Measurements from ENCODE around the gene DDIT3.

The DDIT3 gene

DNA sequence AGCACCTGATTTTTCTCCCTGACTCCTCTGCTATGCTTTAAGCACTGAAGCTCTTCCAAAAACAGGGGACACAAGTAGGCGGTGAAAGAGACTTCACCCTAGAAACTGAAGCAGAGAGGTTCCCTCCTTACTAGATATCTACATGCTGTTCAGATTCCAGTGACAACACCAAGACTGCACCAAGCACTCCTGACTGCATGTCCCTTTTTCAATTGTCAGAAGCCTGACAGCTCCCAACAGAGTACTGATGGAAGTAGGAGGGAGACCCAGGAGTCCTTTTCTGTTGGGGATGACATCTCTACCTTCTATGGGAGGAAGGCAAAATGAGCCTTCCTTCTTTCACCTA, 16.3 kb upstream of the DDIT3 start:
- no peak overlapping the region for H3K4me3 ChIP-seq (ENCODE audit: low read depth, low read length)
- DNase-seq (ENCODE audit: low read depth), result no peak

DNA sequence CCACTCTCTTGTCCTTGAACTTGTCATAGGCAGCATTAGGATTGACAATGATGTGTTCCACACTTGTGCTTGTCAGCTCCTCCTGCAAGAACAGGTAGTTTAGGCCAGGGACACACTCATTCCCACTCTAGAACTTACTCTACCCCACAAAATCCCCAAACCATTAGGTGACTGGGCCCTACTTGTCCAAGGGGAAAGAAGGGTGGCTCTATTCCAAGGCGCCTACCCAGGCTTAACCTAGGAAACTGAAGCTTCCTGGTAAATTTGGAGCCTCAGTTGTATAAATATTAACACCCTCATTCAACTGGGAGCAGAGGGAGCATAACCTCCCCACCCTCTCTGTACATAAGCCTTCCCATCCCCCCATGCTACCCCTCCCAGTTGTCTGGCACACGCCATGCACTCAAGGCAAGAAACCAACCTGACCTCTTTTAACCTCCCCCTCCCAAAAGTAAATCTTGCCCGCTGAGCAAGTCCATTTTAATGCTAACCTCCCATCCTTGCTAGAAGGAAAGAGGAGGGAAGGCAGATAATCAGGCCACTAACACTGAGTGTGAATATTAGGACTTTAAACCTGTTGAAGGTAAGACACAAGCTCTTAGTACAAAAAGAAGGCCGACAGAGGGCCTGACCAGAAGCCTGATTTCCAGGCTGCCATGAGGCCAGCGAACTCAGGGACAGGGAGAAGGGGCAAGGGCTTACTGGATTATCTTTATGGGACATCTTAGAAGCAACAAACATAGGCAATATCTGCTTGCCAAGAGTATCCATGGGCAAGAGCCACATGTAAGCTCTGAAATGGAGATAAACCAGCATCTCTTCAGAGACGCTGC, 15.7 kb upstream of the DDIT3 start:
- TF ChIP-seq, protein P1, sequence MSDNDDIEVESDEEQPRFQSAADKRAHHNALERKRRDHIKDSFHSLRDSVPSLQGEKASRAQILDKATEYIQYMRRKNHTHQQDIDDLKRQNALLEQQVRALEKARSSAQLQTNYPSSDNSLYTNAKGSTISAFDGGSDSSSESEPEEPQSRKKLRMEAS (IDR thresholded peaks at IDR 0.05; ENCODE audit: low read depth, low read length), result no peak
- TF ChIP-seq, protein P2, sequence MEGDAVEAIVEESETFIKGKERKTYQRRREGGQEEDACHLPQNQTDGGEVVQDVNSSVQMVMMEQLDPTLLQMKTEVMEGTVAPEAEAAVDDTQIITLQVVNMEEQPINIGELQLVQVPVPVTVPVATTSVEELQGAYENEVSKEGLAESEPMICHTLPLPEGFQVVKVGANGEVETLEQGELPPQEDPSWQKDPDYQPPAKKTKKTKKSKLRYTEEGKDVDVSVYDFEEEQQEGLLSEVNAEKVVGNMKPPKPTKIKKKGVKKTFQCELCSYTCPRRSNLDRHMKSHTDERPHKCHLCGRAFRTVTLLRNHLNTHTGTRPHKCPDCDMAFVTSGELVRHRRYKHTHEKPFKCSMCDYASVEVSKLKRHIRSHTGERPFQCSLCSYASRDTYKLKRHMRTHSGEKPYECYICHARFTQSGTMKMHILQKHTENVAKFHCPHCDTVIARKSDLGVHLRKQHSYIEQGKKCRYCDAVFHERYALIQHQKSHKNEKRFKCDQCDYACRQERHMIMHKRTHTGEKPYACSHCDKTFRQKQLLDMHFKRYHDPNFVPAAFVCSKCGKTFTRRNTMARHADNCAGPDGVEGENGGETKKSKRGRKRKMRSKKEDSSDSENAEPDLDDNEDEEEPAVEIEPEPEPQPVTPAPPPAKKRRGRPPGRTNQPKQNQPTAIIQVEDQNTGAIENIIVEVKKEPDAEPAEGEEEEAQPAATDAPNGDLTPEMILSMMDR (IDR thresholded peaks at IDR 0.05; ENCODE audit: low read depth, low read length), result no peak
- TF ChIP-seq POLR2A (IDR thresholded peaks at IDR 0.05; ENCODE audit: extremely low read depth, insufficient read length) (no peak), MYC (IDR thresholded peaks at IDR 0.05; ENCODE audit: low read depth, low read length) (no peak)
- DNase-seq (ENCODE audit: low read depth), result no peak
- no peak overlapping the region for H3K4me3 ChIP-seq (ENCODE audit: low read depth, low read length)

More for the DNA sequence above, 16.3 kb upstream of the DDIT3 start:
- no peak for TF ChIP-seq POLR2A (IDR thresholded peaks at IDR 0.05; ENCODE audit: extremely low read depth, insufficient read length)
- TF ChIP-seq, protein P2 (IDR thresholded peaks at IDR 0.05; ENCODE audit: low read depth, low read length), result no peak
- TF ChIP-seq, protein P1 (IDR thresholded peaks at IDR 0.05; ENCODE audit: low read depth, low read length), result no peak
- TF ChIP-seq MYC (IDR thresholded peaks at IDR 0.05; ENCODE audit: low read depth, low read length), result no peak

DNA sequence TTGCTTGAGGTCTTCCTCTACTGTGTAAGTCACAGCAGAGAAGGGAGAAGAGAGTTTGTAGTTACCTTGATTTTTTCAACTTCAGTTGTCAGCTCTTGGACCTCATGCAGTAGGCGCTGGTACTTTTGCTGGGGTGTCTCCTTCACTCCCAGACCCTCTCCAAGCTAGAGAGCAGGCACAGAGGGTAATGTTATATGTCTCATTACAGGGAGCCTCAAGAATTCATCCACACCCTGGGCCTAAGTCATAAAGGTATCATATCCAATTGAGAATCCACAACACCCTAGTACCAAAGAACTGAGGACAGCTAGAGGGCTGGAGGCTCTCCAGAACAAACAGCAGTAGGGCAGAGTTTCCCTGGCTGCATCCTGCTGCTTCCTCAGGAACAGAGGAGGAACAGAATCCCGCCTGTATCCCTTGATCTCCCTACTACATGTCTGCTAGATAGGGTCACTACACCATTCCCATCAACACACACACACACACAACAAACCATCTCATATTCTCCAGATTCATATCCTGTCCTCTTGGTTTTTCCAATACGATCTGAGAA, 14.8 kb upstream of the DDIT3 start:
- no peak for DNase-seq (ENCODE audit: low read depth)
- no peak for TF ChIP-seq MYC (IDR thresholded peaks at IDR 0.05; ENCODE audit: low read depth, low read length)
- H3K4me3 ChIP-seq (ENCODE audit: low read depth, low read length), result no peak overlapping the region

DNA sequence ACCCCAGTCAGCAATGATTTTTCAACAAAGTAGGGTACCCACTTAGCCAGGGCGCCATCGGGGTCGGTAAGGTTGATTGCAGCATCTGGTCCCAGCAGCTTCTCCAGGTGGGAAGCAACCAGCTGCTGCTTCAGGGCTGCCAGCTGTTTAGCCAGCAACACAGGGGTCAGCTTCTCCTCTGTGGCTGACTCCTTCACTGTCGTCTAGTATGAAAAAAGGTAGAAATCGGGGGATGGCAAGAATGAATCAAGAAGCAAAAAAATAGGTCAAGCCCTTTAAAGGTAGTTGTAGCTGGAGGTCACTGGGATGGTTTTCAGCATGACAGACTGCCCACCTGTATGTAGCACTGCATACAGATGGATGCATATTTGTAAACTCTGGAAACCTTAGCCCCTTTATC, 13.9 kb upstream of the DDIT3 start:
- no peak for DNase-seq (ENCODE audit: low read depth)
- H3K4me3 ChIP-seq (ENCODE audit: low read depth, low read length), result no peak overlapping the region
- TF ChIP-seq, protein P1 (IDR thresholded peaks at IDR 0.05; ENCODE audit: low read depth, low read length), result no peak
- TF ChIP-seq, protein P2 (IDR thresholded peaks at IDR 0.05; ENCODE audit: low read depth, low read length), result no peak
- TF ChIP-seq POLR2A (IDR thresholded peaks at IDR 0.05; ENCODE audit: extremely low read depth, insufficient read length), result no peak
- no peak for TF ChIP-seq MYC (IDR thresholded peaks at IDR 0.05; ENCODE audit: low read depth, low read length)

DNA sequence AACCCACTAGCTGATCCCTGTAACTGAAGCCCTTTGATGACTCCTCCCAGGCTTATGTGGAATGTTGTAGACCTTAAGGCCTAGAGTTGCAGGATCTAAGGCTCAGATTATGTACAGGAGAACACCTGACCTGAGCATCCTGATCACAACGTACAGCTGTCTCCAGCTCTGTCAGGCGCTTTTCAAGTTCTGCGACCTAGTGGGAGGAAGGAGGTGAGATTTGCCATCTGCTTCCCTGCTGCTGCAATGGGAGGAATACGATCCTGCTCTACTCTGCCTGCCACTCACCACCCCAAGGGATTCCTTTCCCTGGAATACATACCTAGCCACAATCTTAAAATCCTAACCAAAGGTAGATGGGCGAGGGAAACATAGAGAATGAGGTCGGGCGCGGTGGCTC, 12.8 kb upstream of the DDIT3 start:
- no peak overlapping the region for H3K4me3 ChIP-seq (ENCODE audit: low read depth, low read length)
- no peak for DNase-seq (ENCODE audit: low read depth)
- TF ChIP-seq, protein P1 (IDR thresholded peaks at IDR 0.05; ENCODE audit: low read depth, low read length), result no peak
- TF ChIP-seq MYC (IDR thresholded peaks at IDR 0.05; ENCODE audit: low read depth, low read length) (no peak), POLR2A (IDR thresholded peaks at IDR 0.05; ENCODE audit: extremely low read depth, insufficient read length) (no peak)
- TF ChIP-seq, protein P2 (IDR thresholded peaks at IDR 0.05; ENCODE audit: low read depth, low read length), result no peak

DNA sequence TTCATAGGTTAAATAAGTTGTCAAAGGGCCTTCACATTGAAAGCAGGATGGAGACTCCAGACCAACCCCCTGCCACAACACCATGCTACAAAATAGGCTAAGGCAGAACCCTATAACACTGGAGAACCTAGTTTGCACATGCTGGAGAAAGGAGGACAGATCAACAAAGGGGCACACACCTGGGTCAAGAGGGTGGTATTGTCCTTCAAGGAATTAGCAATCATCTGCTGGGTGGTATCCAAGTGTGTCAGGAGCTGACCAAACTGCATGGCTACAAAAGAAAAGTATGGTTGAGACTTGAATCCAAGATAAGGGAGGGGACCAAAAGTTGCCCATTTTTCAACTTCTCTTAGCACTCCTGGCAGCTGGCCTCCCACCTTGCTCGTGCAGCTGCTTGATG, 11.5 kb upstream of the DDIT3 start:
- no peak for DNase-seq (ENCODE audit: low read depth)
- H3K4me3 ChIP-seq (ENCODE audit: low read depth, low read length), result no peak overlapping the region
- TF ChIP-seq, protein P2 (IDR thresholded peaks at IDR 0.05; ENCODE audit: low read depth, low read length), result no peak
- TF ChIP-seq MYC (IDR thresholded peaks at IDR 0.05; ENCODE audit: low read depth, low read length) (no peak), POLR2A (IDR thresholded peaks at IDR 0.05; ENCODE audit: extremely low read depth, insufficient read length) (no peak)
- TF ChIP-seq, protein P1 (IDR thresholded peaks at IDR 0.05; ENCODE audit: low read depth, low read length), result no peak

All from NB4 (cell line).